ENCODE data around the gene PPP3CA. TPM values are rescaled to one million over a fixed set of nuclear protein-coding genes. Genes with fewer than 3 reads are reported as not detected.

Gene PPP3CA
- total and polyA plus RNA-seq, 2 of the 8 experiments (the other 6 are each of a cell fraction or from before 2014, with no cell fraction given) = 7.9 to 35.0 TPM

- H2BK12ac ChIP-seq (ENCODE audit: low read depth, low read length) = no peak overlapping the region
- no peak overlapping the region for H2BK120ac ChIP-seq (replicated peaks; ENCODE audit: low read depth, low read length)
- no peak overlapping the region for H2BK15ac ChIP-seq (ENCODE audit: low read length)
- H3K9me3 ChIP-seq (ENCODE audit: insufficient read depth in 2 of 2, low read depth in 1 of 2, low read length in 1 of 2) = no peaks in the 10 kb centered on the region
- no peak for DNase-seq (ENCODE audit: low read depth in 1 of 2, low spot score in 2 of 2)
- no peak for FAIRE-seq
- peaks cover 0 to 35% of the 10 kb centered on the region in 2 experiments; a peak in 2 of 4 replicates for H3K79me2 ChIP-seq (ENCODE audit: control insufficient read depth in 1 of 2, insufficient read depth in 2 of 2, low read length in 2 of 2)
- no peak overlapping the region for H2BK5ac ChIP-seq (ENCODE audit: low read depth, low read length)
- H2BK20ac ChIP-seq (ENCODE audit: low read length) = no peak overlapping the region
- no peak overlapping the region for H3K9ac ChIP-seq (replicated peaks in 1 of 4; ENCODE audit: extremely low read depth in 1 of 4, low read depth in 3 of 4, low read length in 3 of 4)
- H3K36me3 ChIP-seq (ENCODE audit: control insufficient read depth in 2 of 4, insufficient read depth in 4 of 4, low read length in 3 of 4) = no peaks in the 10 kb centered on the region
- no peak overlapping the region for H3K23ac ChIP-seq (ENCODE audit: insufficient read length)
- no peaks in the 10 kb centered on the region for H4K20me1 ChIP-seq (replicated peaks in 1 of 2; ENCODE audit: control insufficient read depth in 1 of 2, insufficient read depth in 2 of 2, low read length in 2 of 2)
- no peak overlapping the region for H2AK5ac ChIP-seq (ENCODE audit: low read depth, low read length)
- POLR2A ChIA-PET (ENCODE audit: partially characterized antibody) = interaction anchor here (0.6 kb wide), 1 partner anchor 309 kb away, joined by 3 read pairs; no protein-coding TSS in a partner anchor
- H3K27ac ChIP-seq (ENCODE audit: low read depth, low read length) = no peak overlapping the region
- peaks cover 0 to 10% (median 8%) of the 10 kb centered on the region in 4 experiments; a peak in 5 of 7 replicates for H3K4me1 ChIP-seq (replicated peaks in 1 of 4; ENCODE audit: control insufficient read depth in 3 of 4, insufficient read depth in 4 of 4, low read length in 3 of 4)
- no peak overlapping the region for H3K4ac ChIP-seq (replicated peaks; ENCODE audit: insufficient read length, low read depth, low read length)
- H3K18ac ChIP-seq (ENCODE audit: extremely low read depth, low read length) = no peak overlapping the region
- no peak overlapping the region for H3K14ac ChIP-seq (ENCODE audit: insufficient read length)
- no peaks in the 10 kb centered on the region; the same call in 1 of the 2 replicates for H3K23me2 ChIP-seq (ENCODE audit: low read depth, low read length)
- no peak overlapping the region for H4K5ac ChIP-seq (ENCODE audit: insufficient read length, low read depth, low read length)
- 89% methylated on average over 1 of the region's 1 CpG; no CpG with 5 or more reads in 1 of the 2 experiments for WGBS, 2 experiments (ENCODE audit: extremely low coverage in 1 of 2, insufficient coverage in 1 of 2, insufficient read length in 1 of 2, insufficient replicate concordance in 2 of 2, low coverage in 1 of 2, low lambda C conversion rate in 2 of 2, missing lambda C conversion rate in 1 of 2)
- no peaks in the 10 kb centered on the region; the same call in 1 of the 2 replicates for H3K79me1 ChIP-seq (ENCODE audit: low read depth, low read length)
- no peak overlapping the region for H2AFZ ChIP-seq (ENCODE audit: low read length)
- no peak overlapping the region for H3K4me2 ChIP-seq (ENCODE audit: insufficient read depth in 1 of 2, low read depth in 2 of 2, low read length in 2 of 2)
- H4K8ac ChIP-seq (ENCODE audit: extremely low read depth, insufficient read depth, low read length) = no peak overlapping the region
- TF ChIP-seq EP300 (IDR thresholded peaks at IDR 0.05; ENCODE audit: borderline replicate concordance in 1 of 2, low read depth in 2 of 2, low read length in 2 of 2) (no peak), POLR2AphosphoS5 (IDR thresholded peaks at IDR 0.05; ENCODE audit: low read depth, low read length) (no peak), CEBPB (IDR thresholded peaks at IDR 0.05; ENCODE audit: low read depth, low read length) (no peak), FOSL1 (IDR thresholded peaks at IDR 0.05; ENCODE audit: insufficient read depth, low read depth, low read length) (no peak)
- CTCF ChIA-PET (ENCODE audit: partially characterized antibody) = interaction anchor here (0.9 to 1.9 kb wide), 3 partner anchors 11 to 440 kb away, joined by 3 to 6 read pairs (median 4); no protein-coding TSS in a partner anchor
- no peaks in the 10 kb centered on the region for H3K27me3 ChIP-seq (replicated peaks in 1 of 4; ENCODE audit: control insufficient read depth in 3 of 4, extremely low read depth in 1 of 4, insufficient read depth in 3 of 4, low read length in 3 of 4)
- H4K91ac ChIP-seq (replicated peaks; ENCODE audit: insufficient read length, low read length) = no peak overlapping the region
- H3K56ac ChIP-seq (replicated peaks; ENCODE audit: insufficient read length, low read depth, low read length) = no peak overlapping the region
- H3K4me3 ChIP-seq (ENCODE audit: extremely low read depth in 1 of 4, insufficient read depth in 2 of 4, low read depth in 3 of 4, low read length in 4 of 4) = no peak overlapping the region
These were observed 56.1 kb downstream of the PPP3CA start for GRCh38 chr4:101291198-101291597.

All from H1 (cell line).